GM19193 (cell line): Measurements from ENCODE around the gene WDR37.

Source experiments
- POLR2A ChIP-seq: IDR thresholded peaks from 4 replicates; pipeline ENCODE4 v1.6.1; 2011; ENCODE audit not compliant: insufficient read depth, insufficient read length; ENCODE audit errors: extremely low read depth

The WDR37 gene

GRCh38 chr10:1094112-1095057 is 38.2 kb downstream of the WDR37 start:
- no peak for TF ChIP-seq POLR2A

- TF ChIP-seq POLR2A = no peak
Measured at GRCh38 chr10:1095498-1095897, 39.3 kb downstream of the WDR37 start.

- TF ChIP-seq POLR2A = no peak
Measured at GRCh38 chr10:1096287-1096889, 40.2 kb downstream of the WDR37 start.

GRCh38 chr10:1097436-1097835 is 41.3 kb downstream of the WDR37 start:
- no peak for TF ChIP-seq POLR2A

GRCh38 chr10:1100143-1100542 is 44.0 kb downstream of the WDR37 start:
- no peak for TF ChIP-seq POLR2A

GRCh38 chr10:1100691-1101368 is 44.6 kb downstream of the WDR37 start:
- no peak for TF ChIP-seq POLR2A

GRCh38 chr10:1101946-1102345 is 45.8 kb downstream of the WDR37 start:
- no peak for TF ChIP-seq POLR2A

- TF ChIP-seq POLR2A = no peak
Measured at GRCh38 chr10:1102416-1102815, 46.2 kb downstream of the WDR37 start.

GRCh38 chr10:1102831-1103230 is 46.6 kb downstream of the WDR37 start:
- TF ChIP-seq POLR2A = no peak

GRCh38 chr10:1103551-1103950 is 47.4 kb downstream of the WDR37 start:
- no peak for TF ChIP-seq POLR2A

- TF ChIP-seq POLR2A = no peak
Measured at GRCh38 chr10:1104971-1105370, 48.8 kb downstream of the WDR37 start.

- no peak for TF ChIP-seq POLR2A
Measured at GRCh38 chr10:1107004-1107403, 50.8 kb downstream of the WDR37 start.

- no peak for TF ChIP-seq POLR2A
Measured at GRCh38 chr10:1107679-1108078, 51.5 kb downstream of the WDR37 start.

GRCh38 chr10:1109795-1110673 is 53.8 kb downstream of the WDR37 start:
- no peak for TF ChIP-seq POLR2A
